HepG2 (cell line): ENCODE data around the gene TMPO. TPM values are rescaled to one million over a fixed set of nuclear protein-coding genes. Genes with fewer than 3 reads are reported as not detected.

Experiments
- AFF4 ChIP-seq: sonication (generic); formaldehyde crosslinking; IDR thresholded peaks from 2 replicates; pipeline ENCODE4 v1.4.0; 2020; ENCODE audit warnings: missing genetic modification reagents
- AGO2 ChIP-seq: fragments of 200-400 bp; formaldehyde crosslinking; optimal IDR thresholded peaks from 2 replicates; pipeline ENCODE3; 2017; ENCODE audit warnings: mild to moderate bottlenecking, low read depth, low read length, moderate library complexity
- CENPT ChIP-seq: sonication (generic); formaldehyde crosslinking; IDR thresholded peaks from 2 replicates; pipeline ENCODE4 v1.8.0; 2022; ENCODE audit warnings: low read depth, mild to moderate bottlenecking, moderate library complexity, missing genetic modification reagents
- DMAP1 ChIP-seq: IDR thresholded peaks from 2 replicates; pipeline ENCODE4 v1.6.1; 2016
- DPF2 ChIP-seq: sonication (generic); formaldehyde crosslinking; IDR thresholded peaks from 2 replicates; pipeline ENCODE4 v1.4.0; 2020; ENCODE audit warnings: mild to moderate bottlenecking, low read depth, missing genetic modification reagents, borderline replicate concordance
- NFE2L2 ChIP-seq: fragments of 150-350 bp; IDR thresholded peaks from 2 replicates; pipeline ENCODE4 v1.6.1; 2014; ENCODE audit warnings: low read length
- NONO ChIP-seq, 2 experiments: fragments of 450-650 bp in 1 of 2; sonication (generic) in 1 of 2; formaldehyde crosslinking in 1 of 2; IDR thresholded peaks in 1 of 2; conservative IDR thresholded peaks in 1 of 2; 2 replicates each; pipeline versions ENCODE4 v1.6.1 to v1.8.0; 2017 to 2022; ENCODE audit warnings: mild to moderate bottlenecking in 1 of 2, missing genetic modification reagents in 1 of 2, moderate library complexity in 1 of 2
- PLRG1 ChIP-seq: fragments of 450-650 bp; conservative IDR thresholded peaks from 2 replicates; pipeline ENCODE4 v1.6.1; 2016
- RNF219 ChIP-seq: sonication (generic); formaldehyde crosslinking; IDR thresholded peaks from 2 replicates; pipeline ENCODE4 v1.5.0; 2020; ENCODE audit warnings: mild to moderate bottlenecking, missing genetic modification reagents
- TBX3 ChIP-seq: fragments of 450-650 bp; IDR thresholded peaks from 2 replicates; pipeline ENCODE4 v1.6.1; 2017; ENCODE audit warnings: antibody characterized with exemption, mild to moderate bottlenecking, inconsistent platforms, borderline replicate concordance
- ZFP82 ChIP-seq: sonication (generic); formaldehyde crosslinking; IDR thresholded peaks from 2 replicates; pipeline ENCODE4 v1.5.1; 2020; ENCODE audit warnings: mild to moderate bottlenecking, missing genetic modification reagents, borderline replicate concordance
- ZNF253 ChIP-seq: sonication (generic); formaldehyde crosslinking; IDR thresholded peaks from 2 replicates; pipeline ENCODE4 v1.8.0; 2022; ENCODE audit warnings: mild to moderate bottlenecking, missing genetic modification reagents, borderline replicate concordance
- ZNF280B ChIP-seq: sonication (generic); formaldehyde crosslinking; IDR thresholded peaks from 2 replicates; pipeline ENCODE4 v1.5.0; 2020; ENCODE audit warnings: missing genetic modification reagents, mild to moderate bottlenecking, borderline replicate concordance
- ZNF382 ChIP-seq: sonication (generic); formaldehyde crosslinking; IDR thresholded peaks from 2 replicates; pipeline ENCODE4 v1.5.0; 2020; ENCODE audit warnings: missing genetic modification reagents, mild to moderate bottlenecking, borderline replicate concordance
- ZNF550 ChIP-seq: sonication (generic); formaldehyde crosslinking; IDR thresholded peaks from 2 replicates; pipeline ENCODE4 v1.4.0; 2020; ENCODE audit warnings: mild to moderate bottlenecking, missing genetic modification reagents, borderline replicate concordance
- ZNF563 ChIP-seq: sonication (generic); formaldehyde crosslinking; IDR thresholded peaks from 2 replicates; pipeline ENCODE4 v1.8.0; 2022; ENCODE audit warnings: mild to moderate bottlenecking, moderate library complexity, missing genetic modification reagents
- ZNF678 ChIP-seq: sonication (generic); formaldehyde crosslinking; IDR thresholded peaks from 2 replicates; pipeline ENCODE4 v1.4.0; 2020; ENCODE audit warnings: mild to moderate bottlenecking, missing genetic modification reagents
- ZNF691 ChIP-seq: sonication (generic); formaldehyde crosslinking; IDR thresholded peaks from 2 replicates; pipeline ENCODE4 v1.4.0; 2020; ENCODE audit warnings: missing genetic modification reagents, low read depth, mild to moderate bottlenecking, borderline replicate concordance
- ZNF737 ChIP-seq: sonication (generic); formaldehyde crosslinking; IDR thresholded peaks from 2 replicates; pipeline ENCODE4 v1.5.0; 2020; ENCODE audit warnings: missing genetic modification reagents, mild to moderate bottlenecking, borderline replicate concordance
- ZNF780A ChIP-seq: sonication (generic); formaldehyde crosslinking; IDR thresholded peaks from 2 replicates; pipeline ENCODE4 v1.8.0; 2022; ENCODE audit warnings: mild to moderate bottlenecking, missing genetic modification reagents, moderate library complexity
- polyA plus RNA-seq, 8 experiments: library from polyadenylated mRNA; depleted of rRNA in 3 of 8; stranded (reverse) in 7 of 8; unstranded in 1 of 8; fragments of >200 nt; fragmentation: Illumina TruSeq in 4 of 8; extraction: Trizol in 4 of 8; gene quantifications; 2 replicates each; pipeline versions ENCODE4 v1.2.1 to v1.2.3, GENCODE V29; 2011 to 2016; ENCODE audit warnings: low read depth in 4 of 8, missing spikeins in 1 of 8, mixed read lengths in 1 of 8; ENCODE audit not compliant: insufficient read depth in 1 of 8
- total RNA-seq, 5 experiments: library from RNA; depleted of rRNA; stranded (reverse); fragments of >200 nt; fragmentation: Illumina TruSeq; extraction: Trizol; gene quantifications; 2 replicates each; pipeline ENCODE4 v1.2.3, GENCODE V29; 2016; ENCODE audit warnings: low read depth in 1 of 5

The TMPO gene
- total and polyA plus RNA-seq, 2 of the 13 experiments (the other 11 are each of a cell fraction or from before 2014, with no cell fraction given) = 24.2 to 167 TPM

- no peak for TF ChIP-seq AFF4
- no peak for TF ChIP-seq ZNF691
- TF ChIP-seq ZNF280B (CRISPR knock-in tag) = 0 out of 2 replicates have a peak, but pooled peaks have one; percentile 16
- no peak for TF ChIP-seq PLRG1
- no peak for TF ChIP-seq CENPT (CRISPR knock-in tag)
- no peak for TF ChIP-seq DMAP1 (CRISPR knock-in tag)
- peak; percentile 17; the same call in 1 of the 2 replicates for TF ChIP-seq ZNF253 (CRISPR knock-in tag)
- no peak for TF ChIP-seq NFE2L2
- no peak for TF ChIP-seq ZNF678 (CRISPR knock-in tag)
- no peak for TF ChIP-seq TBX3
- TF ChIP-seq NONO (IDR thresholded peaks at IDR 0.05) = no peak
- no peak for TF ChIP-seq NONO (CRISPR knock-in tag; conservative IDR thresholded peaks at IDR 0.05)
- TF ChIP-seq ZNF563 (CRISPR knock-in tag) = no peak; the same call in none of the 2 replicates
- 0 out of 2 replicates have a peak, but pooled peaks have one; percentile 14 for TF ChIP-seq ZNF780A (CRISPR knock-in tag)
- no peak for TF ChIP-seq ZFP82
- TF ChIP-seq ZNF382 (CRISPR knock-in tag) = no peak
- no peak for TF ChIP-seq ZNF550 (CRISPR knock-in tag)
- TF ChIP-seq DPF2 (CRISPR knock-in tag) = no peak
- no peak for TF ChIP-seq ZNF737
- TF ChIP-seq AGO2 = peak; percentile 98
- no peak for TF ChIP-seq RNF219 (CRISPR knock-in tag)
These were observed 78.9 kb downstream of the TMPO start (continued) for GRCh38 chr12:98594050-98594835.
